ENCODE measurements around the gene ITGB8. TPM values are rescaled to one million over a fixed set of nuclear protein-coding genes. Genes with fewer than 3 reads are reported as not detected.

ITGB8 gene
- total RNA-seq, 1 donor from 2014 or later, result 7.9 TPM

DNA sequence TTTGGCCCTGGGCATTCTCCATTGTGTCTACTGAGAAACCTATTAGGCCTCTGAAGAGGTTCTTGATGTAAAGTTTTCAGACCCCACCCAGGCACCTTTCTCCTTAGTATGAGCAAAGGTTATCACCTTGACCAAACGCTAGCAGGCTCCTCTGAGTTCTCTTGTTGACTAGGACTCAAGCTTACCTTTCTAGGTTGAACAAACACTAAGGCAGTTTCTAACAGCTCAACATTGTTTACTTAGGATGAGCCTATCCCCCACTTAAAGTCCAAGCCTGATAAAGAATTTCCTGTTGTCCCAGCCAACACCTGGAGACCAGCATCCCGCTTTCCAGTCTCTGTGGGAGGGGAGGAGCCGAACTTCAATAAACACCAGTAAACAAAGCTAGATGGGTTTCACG, 26.3 kb upstream of the ITGB8 start:
- intact Hi-C loops (cut with DNase I), result loop anchor here (10.0 kb wide), 1 partner anchor 320 kb away; no protein-coding TSS in a partner anchor
- H3K4me1 ChIP-seq, result peaks cover 0 to 3% of the 10 kb centered on the region in 2 donors
- DNase-seq (ENCODE audit: low spot score in 2 of 2), result no peak
- no peak overlapping the region for H3K27ac ChIP-seq
- no peaks in the 10 kb centered on the region for H3K27me3 ChIP-seq
- no peaks in the 10 kb centered on the region for H3K36me3 ChIP-seq
- H3K4me3 ChIP-seq, result no peak overlapping the region
- no peaks in the 10 kb centered on the region for H3K9me3 ChIP-seq
- TF ChIP-seq, protein P1, sequence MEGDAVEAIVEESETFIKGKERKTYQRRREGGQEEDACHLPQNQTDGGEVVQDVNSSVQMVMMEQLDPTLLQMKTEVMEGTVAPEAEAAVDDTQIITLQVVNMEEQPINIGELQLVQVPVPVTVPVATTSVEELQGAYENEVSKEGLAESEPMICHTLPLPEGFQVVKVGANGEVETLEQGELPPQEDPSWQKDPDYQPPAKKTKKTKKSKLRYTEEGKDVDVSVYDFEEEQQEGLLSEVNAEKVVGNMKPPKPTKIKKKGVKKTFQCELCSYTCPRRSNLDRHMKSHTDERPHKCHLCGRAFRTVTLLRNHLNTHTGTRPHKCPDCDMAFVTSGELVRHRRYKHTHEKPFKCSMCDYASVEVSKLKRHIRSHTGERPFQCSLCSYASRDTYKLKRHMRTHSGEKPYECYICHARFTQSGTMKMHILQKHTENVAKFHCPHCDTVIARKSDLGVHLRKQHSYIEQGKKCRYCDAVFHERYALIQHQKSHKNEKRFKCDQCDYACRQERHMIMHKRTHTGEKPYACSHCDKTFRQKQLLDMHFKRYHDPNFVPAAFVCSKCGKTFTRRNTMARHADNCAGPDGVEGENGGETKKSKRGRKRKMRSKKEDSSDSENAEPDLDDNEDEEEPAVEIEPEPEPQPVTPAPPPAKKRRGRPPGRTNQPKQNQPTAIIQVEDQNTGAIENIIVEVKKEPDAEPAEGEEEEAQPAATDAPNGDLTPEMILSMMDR (IDR thresholded peaks at IDR 0.05), result no peak

DNA sequence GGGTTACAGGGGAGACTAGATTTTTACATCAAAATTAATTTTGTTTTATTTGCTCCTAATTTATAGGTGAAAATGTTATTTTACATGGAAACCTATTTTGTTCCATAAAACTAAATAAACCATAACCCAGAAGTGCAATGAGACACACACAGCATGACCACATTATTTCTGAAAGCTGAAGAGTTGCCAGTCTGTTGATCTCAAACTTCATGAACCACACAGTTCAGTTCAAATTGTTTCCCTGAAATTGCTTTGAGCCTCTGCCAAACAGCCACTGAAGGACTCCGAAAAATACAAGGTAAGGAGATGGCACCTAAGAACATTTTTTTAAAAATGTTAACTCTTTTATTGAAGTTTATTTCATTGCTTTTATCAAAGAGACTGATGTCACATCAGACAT, 25.0 kb upstream of the ITGB8 start:
- TF ChIP-seq, protein P1 (IDR thresholded peaks at IDR 0.05), result no peak
- H3K27ac ChIP-seq, result no peak overlapping the region
- H3K9me3 ChIP-seq, result no peaks in the 10 kb centered on the region
- no peaks in the 10 kb centered on the region for H3K4me1 ChIP-seq
- H3K36me3 ChIP-seq, result no peaks in the 10 kb centered on the region
- intact Hi-C loops (cut with DNase I), result loop anchor here (10.0 kb wide), 1 partner anchor 321 kb away; no protein-coding TSS in a partner anchor
- no peak overlapping the region for H3K4me3 ChIP-seq
- no peaks in the 10 kb centered on the region for H3K27me3 ChIP-seq
- no peak for DNase-seq (ENCODE audit: low spot score in 2 of 2)

DNA sequence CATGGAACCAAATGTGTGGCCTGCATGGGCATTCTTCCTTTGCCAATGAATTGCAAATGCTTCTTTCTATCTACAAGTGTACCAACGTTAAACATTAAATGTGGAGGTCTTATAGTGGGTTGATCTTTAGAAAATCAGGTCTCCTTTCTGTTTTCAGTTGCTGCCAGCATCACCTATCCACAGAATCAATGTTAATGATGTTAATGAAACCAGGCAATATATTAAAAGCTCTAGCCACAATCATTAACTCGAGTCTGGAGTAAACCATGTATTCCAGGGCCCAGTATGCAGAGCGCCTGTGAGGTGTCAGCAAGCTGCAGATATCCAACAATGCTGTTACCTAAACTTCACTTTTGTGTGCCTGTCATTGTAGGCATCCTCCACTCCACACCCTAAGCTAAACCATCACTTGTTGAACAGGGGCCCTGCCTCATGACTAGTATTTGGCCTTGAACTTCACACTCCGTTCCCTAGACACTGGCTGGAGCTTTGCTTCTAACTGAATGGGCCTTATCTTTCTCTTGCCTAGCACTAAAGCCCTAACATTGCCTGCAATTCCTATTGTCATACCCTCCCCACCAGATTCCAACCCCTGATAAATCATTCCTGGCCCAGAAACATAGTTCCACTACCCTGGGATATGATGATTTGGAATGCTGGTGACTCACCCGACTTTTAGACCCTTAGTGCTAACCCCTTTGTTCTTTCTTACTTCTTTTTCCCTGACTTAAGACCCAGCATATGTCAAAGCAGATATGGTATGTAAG, 24.3 kb upstream of the ITGB8 start:
- no peak overlapping the region for H3K4me3 ChIP-seq
- H3K9me3 ChIP-seq, result no peaks in the 10 kb centered on the region
- H3K36me3 ChIP-seq, result no peaks in the 10 kb centered on the region
- intact Hi-C loops (cut with DNase I), result loop anchor here (10.0 kb wide), 1 partner anchor 322 kb away; no protein-coding TSS in a partner anchor
- no peak for DNase-seq (ENCODE audit: low spot score in 2 of 2)
- H3K27ac ChIP-seq, result no peak overlapping the region
- no peaks in the 10 kb centered on the region for H3K27me3 ChIP-seq
- TF ChIP-seq, protein P1 (IDR thresholded peaks at IDR 0.05), result no peak
- H3K4me1 ChIP-seq, result no peaks in the 10 kb centered on the region

DNA sequence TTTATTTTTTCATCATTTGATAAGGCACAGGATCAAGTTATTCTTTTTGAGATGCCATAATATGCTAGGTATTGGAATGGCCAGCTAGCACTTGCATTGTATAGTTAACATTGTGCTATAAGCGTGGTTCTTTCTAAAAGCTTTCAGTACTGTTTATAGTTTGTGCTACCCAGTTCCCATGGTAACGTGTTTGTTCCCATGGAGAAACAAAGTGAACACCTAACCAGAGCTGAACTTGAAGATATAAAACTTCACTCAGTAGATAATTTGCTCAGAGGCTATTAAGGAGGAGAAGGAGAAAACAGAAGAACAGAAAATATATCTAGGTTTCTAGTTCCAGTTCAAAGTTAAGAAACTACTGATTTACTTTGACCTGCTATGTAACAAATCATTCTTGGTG, 23.6 kb upstream of the ITGB8 start:
- TF ChIP-seq, protein P1 (IDR thresholded peaks at IDR 0.05), result no peak
- Histone ChIP-seq H3K9me3 (no peaks in the 10 kb centered on the region), H3K4me3 (no peak overlapping the region), H3K27me3 (no peaks in the 10 kb centered on the region), H3K4me1 (no peaks in the 10 kb centered on the region), H3K36me3 (no peaks in the 10 kb centered on the region), H3K27ac (no peak overlapping the region)
- intact Hi-C loops (cut with DNase I), result loop anchor here (10.0 kb wide), 1 partner anchor 322 kb away; no protein-coding TSS in a partner anchor
- DNase-seq (ENCODE audit: low spot score in 2 of 2), result no peak

DNA sequence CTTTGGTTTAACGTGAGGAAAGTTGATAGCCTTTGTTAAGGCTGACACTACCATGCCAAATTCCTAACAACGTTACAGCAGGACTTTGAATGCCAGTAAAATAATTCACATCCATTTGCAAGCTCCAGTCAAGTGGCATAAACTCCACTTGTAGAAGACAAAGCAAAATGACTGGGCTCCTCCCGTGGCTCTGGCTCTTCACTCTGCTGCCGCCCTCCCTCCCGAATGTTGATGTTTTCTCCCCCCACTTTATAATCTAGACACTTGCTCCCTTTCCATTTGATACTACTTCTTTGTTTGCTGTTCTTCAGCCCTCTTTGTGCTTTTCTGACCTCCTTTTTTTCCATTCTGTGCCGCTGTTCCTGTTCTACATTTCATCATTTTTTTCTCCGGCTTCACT, 22.8 kb upstream of the ITGB8 start:
- H3K27ac ChIP-seq, result no peak overlapping the region
- intact Hi-C loops (cut with DNase I), result loop anchor here (10.0 kb wide), 1 partner anchor 323 kb away; no protein-coding TSS in a partner anchor

More for the DNA sequence above, 22.8 kb upstream of the ITGB8 start:
- TF ChIP-seq, protein P1 (IDR thresholded peaks at IDR 0.05), result no peak
- no peaks in the 10 kb centered on the region for H3K27me3 ChIP-seq
- H3K9me3 ChIP-seq, result no peaks in the 10 kb centered on the region
- H3K4me1 ChIP-seq, result no peaks in the 10 kb centered on the region
- H3K36me3 ChIP-seq, result no peaks in the 10 kb centered on the region
- DNase-seq (ENCODE audit: low spot score in 2 of 2), result no peak
- H3K4me3 ChIP-seq, result no peak overlapping the region

Data from ascending aorta (tissue), 2 donors.